HG03520 (cell line): Measurements from ENCODE around the gene LIF.

ENCODE experiments used
- ATAC-seq: cut with Tn5 transposase; IDR thresholded peaks from one replicate; pipeline ENCODE4 v1.9.1; 2021; ENCODE audit warnings: mild to moderate bottlenecking, moderate library complexity; ENCODE audit not compliant: unreplicated experiment

Gene LIF

DNA sequence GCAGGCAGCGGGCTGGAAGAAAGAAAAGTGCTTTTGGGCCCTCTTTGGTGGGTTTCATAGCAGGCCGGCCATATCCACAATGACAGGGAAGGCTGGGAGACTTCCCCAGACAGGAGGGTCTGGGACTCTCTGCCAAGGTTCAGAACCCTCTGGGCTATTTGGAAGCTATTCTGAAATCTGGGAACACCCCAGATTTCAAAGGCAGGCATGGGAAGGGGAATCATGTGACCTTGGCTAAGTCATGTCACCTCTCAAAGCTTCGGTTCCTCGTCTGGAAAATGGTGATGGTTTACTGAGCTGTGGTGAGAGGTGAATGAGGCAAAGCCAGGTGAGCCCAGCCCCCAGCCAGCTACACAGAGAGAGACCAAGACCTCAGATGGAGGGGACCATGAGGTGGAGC is 38.1 kb upstream of the LIF start:
- ATAC-seq: no peak

DNA sequence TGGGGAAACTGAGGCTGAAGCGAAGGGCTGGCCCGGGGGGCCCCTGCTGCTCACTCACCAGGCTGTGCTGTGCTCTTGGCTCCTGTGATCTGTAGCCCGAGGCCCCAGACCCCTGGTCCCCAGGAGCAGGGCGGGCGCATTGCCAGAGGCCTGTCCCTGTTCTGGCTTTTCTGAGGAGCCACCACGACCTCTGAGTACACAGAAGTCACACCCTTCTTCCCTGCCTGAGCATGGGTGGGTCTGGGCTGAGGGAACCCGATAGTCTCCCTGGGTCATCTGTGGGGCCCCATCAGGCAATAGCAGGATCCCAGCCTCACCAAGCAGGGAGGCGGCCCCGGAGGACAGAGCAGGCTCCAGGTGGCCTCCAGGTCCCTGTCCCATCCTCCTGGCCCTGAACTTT is 37.6 kb upstream of the LIF start:
- ATAC-seq: no peak

DNA sequence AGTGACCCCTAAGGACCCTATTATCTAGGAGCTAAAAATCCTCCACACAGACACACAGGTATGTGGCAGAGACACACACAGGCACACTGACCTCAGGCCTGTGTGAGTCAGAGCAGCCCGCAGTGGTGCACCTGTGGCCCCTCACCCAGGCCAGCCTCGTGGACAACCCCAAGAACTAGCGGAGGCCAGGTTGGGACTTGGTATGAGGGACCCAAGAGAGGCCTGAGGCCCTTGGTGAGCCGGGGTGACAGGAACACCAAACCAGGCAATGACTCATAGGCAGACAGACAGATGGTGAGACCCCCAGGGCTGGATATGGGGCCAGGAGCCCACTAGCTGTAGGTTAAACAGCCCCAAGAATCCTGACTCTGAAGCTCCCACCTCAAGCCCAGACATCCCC is 36.8 kb upstream of the LIF start:
- no peak for ATAC-seq

DNA sequence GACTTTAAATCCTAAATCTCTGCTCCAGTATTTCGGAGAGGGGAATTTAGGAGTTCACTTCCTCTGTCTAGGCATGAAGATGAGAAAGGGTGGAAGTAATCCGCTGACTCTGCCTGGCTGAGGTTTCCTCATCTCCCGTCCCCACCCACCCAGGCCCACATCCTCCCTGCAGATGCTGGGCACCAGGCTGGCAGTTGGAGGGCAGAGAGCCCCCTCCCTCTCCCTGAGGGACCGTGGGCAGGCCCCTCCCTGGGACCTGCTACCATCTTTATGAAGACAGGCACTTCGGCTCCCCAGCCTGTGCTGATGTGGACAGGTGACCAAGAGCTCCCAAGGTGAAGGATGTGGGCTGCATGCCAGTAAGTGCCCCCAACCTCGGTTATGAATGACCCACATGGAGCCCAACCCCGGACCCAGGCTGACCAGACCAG is 36.1 kb upstream of the LIF start:
- ATAC-seq: no peak

DNA sequence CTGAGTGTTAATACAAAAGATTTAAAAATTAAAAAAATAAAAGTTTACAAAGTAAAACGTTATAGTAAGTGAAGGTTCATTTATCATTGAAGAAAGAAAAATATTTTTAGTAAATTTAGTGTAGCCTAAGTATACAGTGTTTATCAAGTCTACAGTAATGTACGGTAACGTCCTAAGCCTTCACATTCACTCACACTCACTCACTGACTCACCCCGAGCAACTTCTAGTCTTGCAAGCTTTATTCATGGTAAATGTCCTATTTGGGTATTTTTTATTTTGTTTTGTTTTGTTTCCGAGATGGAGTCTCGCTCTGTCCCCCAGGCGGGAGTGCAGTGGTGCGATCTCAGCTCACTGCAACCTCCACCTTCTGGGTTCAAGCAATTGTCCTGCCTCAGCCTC is 33.9 kb upstream of the LIF start:
- ATAC-seq: no peak

DNA sequence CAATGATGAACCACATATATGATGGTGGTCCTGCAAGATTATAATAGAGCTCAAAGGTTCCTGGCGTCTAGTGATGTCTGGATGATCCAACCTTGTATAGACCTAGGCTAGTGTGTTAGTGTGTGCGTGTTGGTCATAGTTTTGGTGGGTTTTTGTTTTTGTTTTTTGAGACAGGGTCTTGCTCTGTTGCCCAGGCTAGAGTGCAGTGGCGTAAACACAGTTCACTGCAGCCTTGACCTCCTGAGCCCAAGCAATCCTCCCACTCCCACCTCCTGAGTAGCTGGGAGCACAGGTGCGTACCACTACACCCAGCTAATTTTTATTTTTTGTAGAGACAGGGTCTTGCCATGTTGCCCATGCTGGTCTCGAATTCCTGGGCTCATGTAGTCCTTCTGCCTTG is 33.4 kb upstream of the LIF start:
- no peak for ATAC-seq

DNA sequence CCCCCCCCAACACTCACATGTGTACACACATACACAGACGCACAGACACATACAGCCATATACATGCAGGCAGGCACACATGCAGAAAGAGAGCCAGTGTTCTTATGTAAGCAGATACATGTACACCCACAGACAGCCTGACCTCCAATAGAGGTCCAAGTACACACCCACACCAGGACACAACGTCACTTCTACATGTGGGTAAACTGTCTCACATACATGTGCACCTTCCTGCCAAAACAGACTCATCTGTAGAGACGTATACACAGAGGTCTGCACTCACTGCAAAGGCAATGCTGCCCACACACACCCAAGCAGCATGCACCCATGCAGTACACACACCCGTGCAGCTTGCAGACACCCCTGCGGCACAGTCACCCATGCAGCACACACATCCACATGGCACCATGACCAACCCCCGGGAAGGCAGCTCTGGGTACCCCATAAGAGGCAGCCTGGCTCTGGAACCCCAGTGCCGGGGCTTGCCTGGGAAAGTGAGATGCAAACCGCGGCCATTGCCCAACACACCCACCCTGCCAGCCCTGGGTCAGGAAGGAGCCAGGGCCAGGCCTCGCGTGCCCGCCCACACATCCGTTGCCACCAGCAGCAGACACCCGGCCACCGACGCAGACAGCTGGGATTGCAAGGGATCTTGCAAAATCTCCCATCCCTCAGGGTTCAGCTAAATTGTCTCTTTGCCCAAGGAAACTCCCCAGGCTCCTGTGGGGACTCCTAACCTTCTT is 32.7 kb upstream of the LIF start:
- ATAC-seq: no peak

DNA sequence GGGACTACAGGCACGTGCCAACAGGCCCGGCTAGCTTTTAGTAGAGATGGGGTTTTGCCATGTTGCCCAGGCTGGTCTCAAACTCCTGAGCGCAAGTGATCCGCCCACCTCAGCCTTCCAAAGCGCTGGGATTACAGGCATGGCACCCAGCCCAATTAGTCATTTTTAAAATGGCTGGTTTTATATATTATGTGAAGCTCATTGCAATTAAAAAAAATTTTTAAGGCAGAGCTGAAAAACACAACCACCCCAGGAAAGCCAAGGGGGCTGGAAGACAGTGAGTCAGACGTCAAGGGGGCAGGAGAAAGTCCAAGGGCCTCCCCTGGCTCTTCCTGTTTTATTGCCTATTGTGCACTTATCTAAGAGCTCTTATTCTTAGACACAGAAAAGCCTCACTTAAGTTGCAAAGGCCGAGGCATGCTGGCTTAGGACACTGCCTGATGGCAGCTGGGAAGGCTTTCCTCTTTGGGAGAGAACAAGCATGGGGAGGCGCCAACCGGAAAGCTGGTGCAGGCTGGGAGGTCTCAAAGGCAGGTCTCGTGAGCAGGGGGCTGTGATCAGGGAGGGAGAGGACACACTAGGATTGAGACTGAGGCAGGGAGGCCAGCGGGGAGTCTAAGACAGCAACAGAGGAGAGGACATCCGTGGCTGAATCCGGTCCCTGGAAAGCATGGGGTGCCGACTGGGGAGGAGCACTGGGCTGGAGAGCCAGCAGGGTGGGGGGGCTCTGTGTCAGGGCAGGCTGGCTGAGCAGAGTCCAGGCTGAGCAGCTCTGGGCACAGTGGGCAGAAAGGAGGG is 31.2 kb upstream of the LIF start:
- ATAC-seq: no peak

DNA sequence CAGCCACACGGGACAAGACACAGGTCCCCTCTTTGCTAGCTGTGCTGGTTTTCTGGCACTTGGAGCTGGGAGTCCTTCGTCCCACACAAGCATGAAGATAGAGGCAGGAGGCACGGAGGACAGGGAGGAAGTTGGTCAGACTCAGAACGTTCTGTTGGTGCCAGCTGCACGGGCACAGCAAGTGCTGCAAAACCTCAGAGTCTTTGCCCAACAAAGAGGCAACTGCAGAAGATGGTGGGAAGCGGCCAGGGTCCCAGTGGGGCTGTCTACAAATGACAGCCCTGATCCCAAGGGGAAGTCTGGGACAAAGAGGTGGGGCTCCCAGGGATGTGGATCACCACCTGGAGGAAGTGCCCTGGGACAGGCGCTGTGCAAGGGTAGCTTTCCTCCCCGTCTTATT is 29.5 kb upstream of the LIF start:
- ATAC-seq: no peak

DNA sequence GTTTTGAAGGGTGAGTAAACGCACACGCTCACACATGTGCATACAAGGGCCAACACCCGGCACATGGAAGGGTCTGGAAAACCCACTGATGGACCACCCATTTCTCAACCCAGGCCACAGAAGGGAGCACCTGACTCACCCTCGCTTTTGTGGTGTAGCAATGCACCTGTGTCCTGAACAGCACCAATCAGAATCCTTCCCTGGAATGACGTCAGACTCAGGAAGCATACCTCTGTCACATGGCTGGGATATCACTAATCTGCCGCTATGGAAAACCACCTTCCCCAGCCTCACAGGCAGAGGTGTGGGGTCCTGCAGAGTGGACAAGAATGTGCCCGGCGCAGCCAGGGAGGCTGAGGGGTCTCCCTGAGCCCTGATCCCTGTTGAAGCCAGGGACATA is 29.1 kb upstream of the LIF start:
- ATAC-seq: no peak

DNA sequence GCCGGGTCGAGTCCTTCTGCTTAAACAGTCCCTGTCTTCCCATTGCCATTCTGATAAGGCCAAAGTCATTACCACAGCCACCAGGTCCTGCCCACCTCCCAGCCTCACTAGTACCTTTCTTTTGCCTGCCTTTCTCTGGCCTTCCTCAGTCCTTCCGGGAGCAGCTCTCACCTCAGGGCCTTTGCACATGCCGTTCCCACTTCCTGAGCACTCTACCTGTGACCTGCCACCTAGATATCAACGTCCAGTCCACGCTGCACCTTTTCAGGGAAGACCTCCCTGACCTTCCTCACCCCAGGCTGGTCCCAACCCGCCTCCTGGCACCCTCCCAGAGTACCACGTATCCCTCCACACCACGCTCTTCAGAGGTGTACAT is 27.9 kb upstream of the LIF start:
- ATAC-seq: no peak

DNA sequence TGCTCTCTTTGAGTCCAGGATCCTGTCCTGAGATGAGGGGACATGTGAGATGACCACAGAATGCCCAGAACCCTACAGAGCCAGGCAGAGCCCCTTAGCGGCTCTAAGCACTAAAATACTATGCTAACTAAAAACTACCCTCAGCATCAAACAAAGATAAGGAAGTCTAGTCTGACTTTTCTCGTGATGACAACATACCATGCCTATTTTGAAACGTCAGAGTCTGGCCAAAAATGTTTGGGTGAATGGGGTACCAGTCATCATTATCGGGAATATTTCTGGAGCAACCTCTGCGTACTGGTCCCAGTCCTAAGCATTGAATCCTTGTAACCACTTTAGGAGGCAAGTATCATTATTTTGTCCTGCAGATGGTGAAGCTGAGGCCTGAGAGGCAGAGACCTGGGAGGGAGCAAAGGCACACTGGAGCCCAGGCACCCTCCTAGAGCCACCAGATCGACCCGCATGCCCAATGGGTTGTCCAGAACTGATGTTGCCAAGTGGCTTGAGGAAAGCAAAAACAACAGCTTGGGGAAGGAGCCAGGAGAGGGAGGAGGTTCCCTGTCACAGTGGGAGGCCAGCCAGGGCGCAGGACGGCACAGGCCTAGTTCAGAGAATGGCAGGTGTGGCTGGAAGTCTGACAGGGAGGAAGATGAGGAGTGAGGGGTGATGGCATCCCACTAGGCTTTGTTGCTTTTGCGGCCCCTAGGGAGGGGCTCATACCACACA is 27.3 kb upstream of the LIF start:
- ATAC-seq: no peak

DNA sequence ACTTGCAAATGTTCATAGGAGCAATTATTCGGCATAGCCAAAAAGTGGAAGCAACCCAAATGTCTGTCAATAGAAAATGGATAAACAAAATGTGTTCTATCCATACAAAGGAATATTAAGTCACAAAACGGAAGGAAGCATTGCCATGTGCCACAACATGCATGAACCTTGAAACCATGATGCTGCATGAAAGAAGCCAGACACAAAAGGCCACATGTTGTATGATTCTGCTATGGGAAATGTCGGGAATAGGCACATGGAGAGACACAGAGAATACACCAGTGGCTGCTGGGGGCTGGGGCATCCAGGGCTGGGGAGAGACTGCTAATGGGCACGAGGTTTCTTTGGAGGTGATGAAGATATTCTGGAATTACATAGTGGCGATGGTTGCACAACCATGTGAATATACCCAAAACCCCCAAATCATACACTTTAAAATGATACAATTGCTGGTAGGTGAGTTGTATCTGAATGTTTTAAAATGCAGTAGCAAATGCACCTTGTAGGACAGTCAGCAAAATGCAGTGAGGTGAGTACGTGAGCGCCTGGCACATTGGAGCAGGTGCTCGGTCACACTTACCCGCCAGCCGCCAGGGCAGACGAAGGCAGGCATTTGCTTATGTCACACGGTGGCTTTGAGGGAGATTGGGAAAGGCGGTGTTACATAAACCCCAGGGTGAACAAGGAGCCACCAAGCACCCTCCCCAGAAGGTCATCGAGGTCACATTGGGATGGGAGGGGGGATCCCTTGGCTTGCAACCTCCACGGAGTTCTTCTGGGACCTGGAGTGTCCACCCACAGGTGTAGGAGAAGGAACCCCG is 26.4 kb upstream of the LIF start:
- ATAC-seq: no peak

DNA sequence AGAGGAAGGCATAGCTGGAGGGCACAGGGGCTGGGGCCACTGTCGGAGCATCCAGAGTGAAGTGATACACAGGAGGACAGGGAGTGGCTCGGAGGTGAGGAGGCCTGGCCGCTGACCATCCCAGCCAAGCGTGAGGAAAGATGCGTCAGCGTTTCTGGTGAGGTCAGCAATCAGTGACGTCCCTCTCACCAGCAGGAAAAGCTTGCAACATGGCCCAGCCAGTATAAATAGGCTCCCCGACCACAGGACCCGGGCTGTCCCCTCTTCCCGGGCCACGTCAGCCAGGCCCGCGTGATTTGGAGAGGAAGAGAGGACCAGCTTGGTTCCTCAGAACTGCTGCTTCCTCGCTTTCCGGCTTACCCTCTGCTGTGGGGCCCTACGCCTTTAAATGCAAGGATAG is 24.3 kb upstream of the LIF start:
- no peak for ATAC-seq

DNA sequence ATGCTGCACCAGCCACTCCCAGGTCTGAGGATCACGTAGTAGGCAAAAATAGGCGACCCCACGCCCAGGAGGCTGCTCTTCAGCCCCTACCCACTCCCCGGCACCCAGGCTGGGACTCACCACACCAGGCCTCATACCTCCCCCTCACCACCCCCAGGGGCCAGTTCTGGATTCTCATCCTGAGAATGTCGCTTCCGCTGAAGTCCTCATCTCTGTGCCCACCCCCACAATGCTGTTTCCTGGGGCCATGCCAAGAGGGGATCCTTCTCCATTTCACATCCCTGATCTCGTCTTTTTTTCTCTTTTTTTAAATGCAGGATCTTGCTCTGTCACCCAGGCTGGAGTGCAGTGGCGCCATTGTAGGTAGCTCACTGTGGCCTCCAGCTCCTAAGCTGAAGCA is 21.8 kb upstream of the LIF start:
- ATAC-seq: no peak

DNA sequence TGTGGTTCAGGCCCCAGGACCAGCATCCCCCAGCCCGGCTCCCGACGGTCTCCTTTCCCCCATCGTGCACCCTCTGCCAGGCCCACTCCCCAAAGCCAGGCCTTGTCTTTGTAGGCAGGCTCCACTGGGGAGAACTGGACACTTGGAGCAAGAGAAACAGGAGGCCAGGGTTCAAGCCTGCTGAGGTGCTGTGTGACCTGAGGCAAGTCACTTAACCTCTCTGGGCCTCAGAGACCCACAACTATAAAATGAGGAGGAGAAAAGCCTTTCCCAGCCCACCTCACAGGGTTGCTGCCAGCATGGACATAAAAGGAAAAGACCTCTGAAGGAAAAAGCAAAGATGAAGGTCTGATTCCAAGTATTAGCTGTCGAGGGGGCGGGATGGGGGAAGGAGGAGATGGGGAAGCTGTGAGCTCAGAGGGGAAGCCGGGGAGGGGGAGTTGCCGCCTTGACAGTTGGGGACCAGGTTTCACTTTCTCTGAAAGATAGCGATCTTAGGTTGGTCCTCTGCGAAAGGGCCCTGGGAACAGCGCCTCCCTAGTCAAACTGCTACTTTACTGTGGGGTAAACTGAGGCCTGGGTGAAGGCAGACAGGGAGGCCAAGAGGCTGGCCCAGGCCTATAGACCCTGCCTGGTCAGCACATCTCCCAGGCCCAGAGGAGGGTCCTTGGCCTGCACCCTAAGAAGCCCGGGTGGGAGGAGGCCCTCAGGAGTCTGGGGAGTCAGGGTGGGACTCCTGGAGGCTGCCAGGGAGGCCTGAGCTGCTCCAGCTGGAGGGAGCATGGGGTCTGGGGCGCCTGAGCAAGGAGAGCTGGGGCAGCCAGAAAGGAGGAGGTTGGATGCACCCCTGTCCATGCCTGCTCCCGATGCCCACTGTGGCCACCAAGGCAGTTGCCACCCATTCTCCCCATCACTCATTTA is 21.1 kb upstream of the LIF start:
- no peak for ATAC-seq

DNA sequence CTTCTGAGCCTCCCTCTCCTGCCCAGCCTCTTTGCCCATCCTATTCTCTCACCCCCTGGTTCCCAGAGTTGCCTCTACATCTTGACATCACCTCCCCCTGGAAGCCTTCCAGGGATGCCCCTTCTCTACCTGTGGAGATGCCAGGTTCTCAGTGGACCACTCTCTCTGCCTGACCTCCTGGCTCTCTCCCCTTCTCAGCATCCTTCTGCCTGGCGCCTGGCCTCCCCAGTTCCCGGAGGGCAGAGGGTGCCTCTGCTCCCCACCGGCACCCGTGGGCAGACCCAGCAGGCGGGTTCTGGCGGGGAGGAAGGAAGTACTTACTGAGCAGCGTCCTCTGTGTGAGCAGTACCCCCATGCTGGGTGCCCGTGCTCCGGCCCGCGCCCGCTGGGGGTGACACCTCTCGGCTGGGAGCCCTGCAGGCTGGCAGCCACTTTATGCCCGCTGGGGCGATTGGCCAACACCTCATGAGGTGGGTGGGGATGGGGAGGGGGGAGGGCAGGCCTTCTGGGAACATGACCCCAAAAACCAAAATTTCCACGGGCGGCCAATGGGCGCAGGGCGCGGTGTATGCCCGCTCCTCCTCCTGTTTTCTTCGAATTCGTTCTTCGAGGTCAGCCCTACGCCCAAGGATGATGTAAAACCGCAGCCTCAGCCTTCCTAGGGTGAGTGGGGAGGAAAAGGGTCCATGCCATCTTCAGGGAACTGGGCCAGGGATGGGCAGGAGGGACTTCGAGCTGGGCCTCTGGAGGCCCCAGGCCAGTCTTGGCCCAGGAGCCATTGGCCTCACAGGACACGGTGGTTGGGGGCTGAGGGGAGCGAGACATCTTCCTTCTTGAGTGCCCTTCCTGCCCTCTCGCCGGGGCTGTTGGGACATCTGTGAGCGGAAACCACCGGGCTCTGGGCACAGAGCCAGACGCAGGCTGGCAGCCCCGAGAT is 20.2 kb upstream of the LIF start, which contains the start of gene OSM:
TSS of gene OSM (minus strand) at position 407 of the 937 bp plus-strand sequence. CDS start at position 355, 52 bp downstream.
- no peak for ATAC-seq

DNA sequence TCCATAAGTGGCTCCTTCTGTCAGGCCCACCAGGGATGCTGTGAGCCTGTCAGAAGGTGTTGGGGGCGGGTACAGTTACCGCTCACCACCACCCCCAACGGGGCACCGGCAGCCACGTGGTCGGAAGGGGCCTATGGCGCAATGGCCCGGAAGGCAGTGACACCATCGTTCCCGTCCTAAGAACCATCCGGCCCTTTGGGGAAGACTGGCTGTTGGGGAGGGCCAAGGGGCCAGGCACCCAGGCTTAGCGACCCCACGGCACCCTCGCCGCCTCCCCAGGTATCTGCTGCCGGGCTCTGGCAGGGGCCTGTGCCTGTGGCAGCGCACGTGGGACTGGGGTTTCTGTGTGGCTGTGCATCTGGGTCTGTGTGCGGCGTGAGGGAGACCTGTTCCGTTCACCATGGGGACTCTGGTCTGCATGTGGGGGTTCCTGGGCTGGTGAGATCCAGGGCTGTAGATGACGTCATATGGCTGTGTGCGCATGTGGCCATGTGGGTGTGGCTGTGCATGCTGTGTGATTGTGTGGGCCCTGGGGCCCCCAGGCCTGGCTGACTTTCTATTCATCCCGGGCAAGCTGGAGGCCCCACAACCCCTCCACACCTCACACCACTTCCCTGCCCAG is 19.4 kb upstream of the LIF start:
- ATAC-seq: peak; percentile 59
